Naive thymus-derived CD4-positive, alpha-beta T cell (primary cell): Measurements from ENCODE around the gene UNCX. TPM values are rescaled to one million over a fixed set of nuclear protein-coding genes. Genes with fewer than 3 reads are reported as not detected.
"Not testable (repeated sequence)": the region's sequence is repeated elsewhere in the genome, so short reads cannot be mapped to it uniquely, and the experiment has no call there.

Source experiments
- ATAC-seq: fragments of 150-1000 bp; cut with Tn5 transposase; 2 replicates; pipeline ENCODE4 v1.10.0; 2021; ENCODE audit warnings: mild to moderate bottlenecking, moderate library complexity
- CTCF ChIA-PET: fragments of 350-600 bp; sonication (Branson Sonifier 250); formaldehyde crosslinking; loops from one replicate; lab custom pipeline; 2021; ENCODE audit warnings: antibody characterized with exemption; lab: Charles Lee
- POLR2A ChIA-PET: fragments of 350-600 bp; sonication (Branson Sonifier 250); formaldehyde crosslinking; loops from one replicate; lab custom pipeline; 2021; ENCODE audit warnings: antibody characterized with exemption, inconsistent platforms; lab: Charles Lee
- DNase-seq, 9 donors: peaks; one replicate each; pipeline versions ENCODE4 v3.0.0 to v3.0.0-alpha.2; 2020 to 2022; ENCODE audit warnings: mixed read lengths in 1 of 9
- H3K27ac ChIP-seq: one replicate; pipeline ENCODE4 v1.7.0; 2013; ENCODE audit warnings: mild to moderate bottlenecking, low read depth, low read length, moderate library complexity
- H3K27me3 ChIP-seq, 2 donors: one replicate each; pipeline ENCODE4 v1.7.0; 2013; ENCODE audit warnings: low read length in 2 of 2, mild to moderate bottlenecking in 2 of 2, moderate library complexity in 2 of 2; ENCODE audit not compliant: control insufficient read depth in 2 of 2, insufficient read depth in 2 of 2
- H3K36me3 ChIP-seq, 3 experiments: 1 replicate in 2 of 3; 2 replicates in 1 of 3; pipeline ENCODE4 v1.7.0; 2013; ENCODE audit warnings: low read length in 3 of 3, mild to moderate bottlenecking in 3 of 3, moderate library complexity in 1 of 3; ENCODE audit not compliant: insufficient read depth in 3 of 3, control insufficient read depth in 2 of 3
- H3K4me1 ChIP-seq, 2 donors: one replicate each; pipeline ENCODE4 v1.7.0; 2013; ENCODE audit warnings: low read length in 2 of 2, mild to moderate bottlenecking in 2 of 2, moderate library complexity in 1 of 2; ENCODE audit not compliant: control insufficient read depth in 2 of 2, insufficient read depth in 2 of 2
- H3K4me3 ChIP-seq: 2 replicates; pipeline ENCODE4 v1.7.0; 2013; ENCODE audit warnings: mild to moderate bottlenecking, low read length
- H3K9me3 ChIP-seq, 3 experiments: 1 replicate in 2 of 3; 2 replicates in 1 of 3; pipeline ENCODE4 v1.7.0; 2013; ENCODE audit warnings: low read length in 3 of 3; ENCODE audit not compliant: control insufficient read depth in 2 of 3
- H3K27ac Mint-ChIP-seq, 9 donors: one replicate each; pipeline ENCODE4 v1.8.0; 2020 to 2022; ENCODE audit warnings: mixed read lengths in 9 of 9, mild to moderate bottlenecking in 8 of 9, moderate library complexity in 5 of 9, inconsistent platforms in 2 of 9
- H3K27me3 Mint-ChIP-seq, 5 donors: one replicate each; pipeline ENCODE4 v1.8.0; 2021 to 2022; ENCODE audit warnings: mixed read lengths in 5 of 5, mild to moderate bottlenecking in 1 of 5
- H3K36me3 Mint-ChIP-seq, 5 donors: one replicate each; pipeline ENCODE4 v1.8.0; 2020 to 2022; ENCODE audit warnings: mixed read lengths in 5 of 5, mild to moderate bottlenecking in 3 of 5, inconsistent platforms in 1 of 5
- H3K4me1 Mint-ChIP-seq, 7 donors: one replicate each; pipeline ENCODE4 v1.8.0; 2020 to 2022; ENCODE audit warnings: mixed read lengths in 7 of 7, mild to moderate bottlenecking in 3 of 7, inconsistent platforms in 1 of 7
- H3K4me3 Mint-ChIP-seq, 10 donors: one replicate each; pipeline ENCODE4 v1.8.0; 2020 to 2022; ENCODE audit warnings: mild to moderate bottlenecking in 10 of 10, mixed read lengths in 10 of 10, moderate library complexity in 6 of 10, inconsistent platforms in 2 of 10
- H3K9me3 Mint-ChIP-seq, 11 donors: one replicate each; pipeline ENCODE4 v1.8.0; 2020 to 2022; ENCODE audit warnings: mixed read lengths in 11 of 11, mild to moderate bottlenecking in 4 of 11, inconsistent platforms in 1 of 11, moderate library complexity in 1 of 11
- intact Hi-C, 2 donors: fragments of 100-400 bp; cut with micrococcal nuclease; formaldehyde crosslinking; loops; one replicate each; pipeline ENCODE4 v1.15.1; 2023
- polyA plus RNA-seq, 2 donors: library from polyadenylated mRNA; unstranded; fragments of 300-500 nt; fragmentation: Illumina TruSeq; gene quantifications; one replicate each; pipeline ENCODE4 v1.2.3, GENCODE V29; 2021
- total RNA-seq, 6 experiments: library from RNA in 5 of 6; stranded (reverse) in 5 of 6; gene quantifications; 1 replicate in 5 of 6; 2 replicates in 1 of 6; pipeline ENCODE4 v1.2.3 and lab custom pipeline; 2021 to 2026

UNCX gene
- total and polyA plus RNA-seq, 7 experiments from 2014 or later: not detected

GRCh38 chr7:1211611-1212010, 21.1 kb upstream of the UNCX start:
- ChIA-PET POLR2A (no interaction called here), CTCF (no interaction called here)
- H3K4me1 ChIP-seq: no peaks in the 10 kb centered on the region
- DNase-seq (no peak), ATAC-seq (no peak)
- Mint-ChIP-seq H3K4me1 (no peaks in the 10 kb centered on the region), H3K27ac (no peak overlapping the region), H3K27me3 (peaks cover 25 to 61% (median 35%) of the 10 kb centered on the region in 5 donors), H3K4me3 (no peak overlapping the region), H3K9me3 (peaks cover 0 to 2% (median 0%) of the 10 kb centered on the region in 11 donors), H3K36me3 (no peaks in the 10 kb centered on the region)
- H3K27me3 ChIP-seq: peaks cover 0 to 3% of the 10 kb centered on the region in 2 donors
- no peaks in the 10 kb centered on the region for H3K36me3 ChIP-seq
- intact Hi-C loops: no loop called here
- H3K4me3 ChIP-seq: no peak overlapping the region
- H3K9me3 ChIP-seq: no peaks in the 10 kb centered on the region
- no peak overlapping the region for H3K27ac ChIP-seq

- H3K36me3 ChIP-seq, DNase-seq, H3K4me3 Mint-ChIP-seq, H3K9me3 Mint-ChIP-seq, H3K27ac ChIP-seq, intact Hi-C loops, H3K4me3 ChIP-seq, CTCF ChIA-PET, H3K27ac Mint-ChIP-seq, POLR2A ChIA-PET, H3K27me3 ChIP-seq, H3K4me1 ChIP-seq, H3K4me1 Mint-ChIP-seq, H3K9me3 ChIP-seq, H3K36me3 Mint-ChIP-seq, ATAC-seq: not testable (repeated sequence)
- H3K27me3 Mint-ChIP-seq: peaks cover 27 to 65% (median 39%) of the 10 kb centered on the region in 5 donors
Measured at GRCh38 chr7:1212025-1212424, 20.6 kb upstream of the UNCX start.

DNA sequence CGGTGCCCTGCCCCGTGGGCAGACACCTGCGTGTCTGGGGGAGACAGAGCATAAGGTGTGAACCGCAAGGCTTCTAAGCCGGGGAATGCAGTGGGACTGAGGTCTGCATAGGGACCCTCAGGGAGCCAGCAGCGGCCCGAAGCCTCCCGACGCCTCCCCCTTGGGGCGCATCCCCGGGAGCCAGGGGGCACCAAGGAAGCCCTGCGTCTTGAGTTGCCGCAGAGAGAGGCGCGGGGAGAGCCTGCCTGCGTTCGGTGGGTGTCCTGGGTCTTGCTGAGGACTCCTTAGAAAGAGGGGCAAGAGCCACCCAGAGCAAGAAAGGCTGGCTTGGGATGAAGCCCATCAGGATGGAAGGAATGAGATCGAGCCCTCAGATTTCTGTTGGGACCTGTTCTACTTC, 18.2 kb upstream of the UNCX start:
- Histone ChIP-seq H3K4me1 (no peaks in the 10 kb centered on the region), H3K27ac (no peak overlapping the region), H3K27me3 (peaks cover 0 to 3% of the 10 kb centered on the region in 2 donors), H3K36me3 (no peaks in the 10 kb centered on the region), H3K9me3 (no peaks in the 10 kb centered on the region), H3K4me3 (no peak overlapping the region)
- Mint-ChIP-seq H3K36me3 (peaks cover 0 to 6% (median 5%) of the 10 kb centered on the region in 5 donors), H3K9me3 (peaks cover 0 to 8% (median 5%) of the 10 kb centered on the region in 11 donors), H3K27me3 (peaks cover 23 to 77% (median 45%) of the 10 kb centered on the region in 5 donors), H3K4me3 (no peak overlapping the region), H3K4me1 (no peaks in the 10 kb centered on the region), H3K27ac (no peak overlapping the region)
- intact Hi-C loops: no loop called here
- ATAC-seq: no peak
- POLR2A ChIA-PET: no interaction called here
- DNase-seq: no peak
- CTCF ChIA-PET: no interaction called here

DNA sequence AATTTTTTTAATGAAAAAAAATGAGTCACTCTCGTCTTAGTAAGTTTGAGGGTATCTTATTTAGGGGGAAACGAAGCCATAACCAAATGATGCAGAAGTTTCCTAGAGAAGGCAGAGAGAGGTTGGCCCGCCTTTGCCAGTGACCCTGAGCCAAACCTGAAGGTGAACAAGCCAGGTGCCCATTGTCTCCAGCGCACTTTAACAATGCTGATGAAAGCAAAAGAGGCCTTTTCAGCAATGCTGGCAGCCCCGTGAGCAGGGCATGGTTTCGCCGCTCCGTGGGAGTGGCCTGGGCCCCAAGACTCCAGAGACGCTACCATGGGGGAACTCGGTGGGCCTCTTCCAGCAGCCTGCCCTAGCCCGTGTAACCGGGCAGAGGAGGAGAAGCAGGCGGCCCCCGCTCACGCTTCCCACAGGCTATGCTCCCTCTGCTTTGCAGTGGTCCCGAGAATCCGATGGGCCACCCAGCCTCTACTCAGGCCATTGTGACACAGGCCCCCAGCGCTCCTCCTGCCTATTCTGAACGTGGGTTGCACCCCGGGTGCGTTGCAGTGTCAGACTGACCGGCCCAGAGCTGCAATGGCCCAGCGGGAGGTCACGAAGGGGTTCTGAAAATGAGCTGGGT, 14.0 kb upstream of the UNCX start:
- H3K36me3 Mint-ChIP-seq: peaks cover 0 to 8% (median 5%) of the 10 kb centered on the region in 5 donors
- CTCF ChIA-PET: no interaction called here
- peaks cover 0 to 8% (median 5%) of the 10 kb centered on the region in 11 donors for H3K9me3 Mint-ChIP-seq
- peaks cover 31 to 70% (median 51%) of the 10 kb centered on the region in 5 donors for H3K27me3 Mint-ChIP-seq
- intact Hi-C loops: no loop called here
- no peak for DNase-seq
- Histone ChIP-seq H3K36me3 (no peaks in the 10 kb centered on the region), H3K27me3 (peaks cover 0 to 4% of the 10 kb centered on the region in 2 donors), H3K27ac (no peak overlapping the region), H3K4me1 (no peaks in the 10 kb centered on the region), H3K4me3 (no peak overlapping the region), H3K9me3 (no peaks in the 10 kb centered on the region)
- no peak for ATAC-seq
- no peak overlapping the region for H3K27ac Mint-ChIP-seq
- no peaks in the 10 kb centered on the region for H3K4me1 Mint-ChIP-seq
- no peak overlapping the region for H3K4me3 Mint-ChIP-seq
- POLR2A ChIA-PET: no interaction called here

- POLR2A ChIA-PET: no interaction called here
- Mint-ChIP-seq H3K4me1 (peaks cover 0 to 2% (median 0%) of the 10 kb centered on the region in 7 donors), H3K27me3 (peaks cover 34 to 69% (median 51%) of the 10 kb centered on the region in 5 donors), H3K9me3 (peaks cover 0 to 8% (median 5%) of the 10 kb centered on the region in 11 donors), H3K4me3 (no peak overlapping the region), H3K36me3 (peaks cover 1 to 8% (median 5%) of the 10 kb centered on the region in 5 donors), H3K27ac (no peak overlapping the region)
- Histone ChIP-seq H3K36me3 (no peaks in the 10 kb centered on the region), H3K9me3 (no peaks in the 10 kb centered on the region), H3K4me3 (no peak overlapping the region), H3K27me3 (peaks cover 0 to 5% of the 10 kb centered on the region in 2 donors), H3K4me1 (no peaks in the 10 kb centered on the region), H3K27ac (no peak overlapping the region)
- CTCF ChIA-PET: no interaction called here
- no peak for DNase-seq
- intact Hi-C loops: no loop called here
- ATAC-seq: no peak
Measured at GRCh38 chr7:1219498-1219897, 13.2 kb upstream of the UNCX start.

DNA sequence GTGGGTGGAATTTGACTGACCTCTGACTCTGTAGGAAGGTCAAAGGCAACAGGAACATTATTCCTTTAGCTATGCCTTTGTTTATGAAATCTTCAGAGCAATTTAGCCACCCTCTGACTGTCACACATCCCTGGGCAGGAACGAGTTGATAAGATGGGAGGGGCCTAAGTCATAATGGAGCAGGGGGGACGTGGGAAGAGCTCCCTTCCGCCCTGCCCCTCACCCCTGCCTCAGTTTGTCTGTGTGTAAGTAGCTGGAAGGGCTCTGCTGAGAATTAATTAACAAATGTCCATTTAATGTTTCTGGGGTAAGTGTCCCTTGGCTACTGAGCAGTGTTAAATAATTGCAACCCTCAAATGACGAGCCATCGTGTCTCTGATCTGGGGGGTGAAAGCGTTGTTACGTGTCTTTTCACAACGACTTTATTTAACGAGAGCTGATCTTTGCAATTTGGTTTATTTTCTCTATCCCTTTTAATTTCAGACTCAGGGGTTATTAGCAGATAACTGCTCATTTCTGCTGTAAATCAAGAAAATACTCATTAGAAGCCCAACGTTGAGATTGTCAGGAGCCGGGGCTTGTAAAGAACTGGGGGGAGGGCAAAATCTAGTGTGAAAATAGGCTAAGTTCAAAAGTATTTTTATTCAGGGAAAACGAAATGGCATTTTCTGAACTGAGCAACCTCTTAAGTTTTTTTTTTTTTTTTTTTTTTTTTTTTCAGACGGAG, 12.5 kb upstream of the UNCX start:
- Mint-ChIP-seq H3K27ac (no peak overlapping the region), H3K4me3 (no peak overlapping the region), H3K27me3 (peaks cover 38 to 64% (median 51%) of the 10 kb centered on the region in 5 donors), H3K4me1 (peaks cover 0 to 6% (median 0%) of the 10 kb centered on the region in 7 donors), H3K36me3 (peaks cover 1 to 8% (median 5%) of the 10 kb centered on the region in 5 donors), H3K9me3 (peaks cover 0 to 8% (median 5%) of the 10 kb centered on the region in 11 donors)
- H3K27me3 ChIP-seq: peaks cover 0 to 11% of the 10 kb centered on the region in 2 donors
- ATAC-seq: no peak
- no peaks in the 10 kb centered on the region for H3K4me1 ChIP-seq
- H3K36me3 ChIP-seq: no peaks in the 10 kb centered on the region
- no peak overlapping the region for H3K27ac ChIP-seq
- ChIA-PET POLR2A (no interaction called here), CTCF (no interaction called here)
- H3K4me3 ChIP-seq: no peak overlapping the region
- DNase-seq: no peak
- intact Hi-C loops: loop anchor here in 1 of 2 donors (10.0 kb wide), 1 partner anchor 195 kb away; no protein-coding TSS in a partner anchor
- H3K9me3 ChIP-seq: no peaks in the 10 kb centered on the region
